Breast epithelium (tissue), 3 donors: ENCODE data around the gene CERT1.

Source experiments
- POLR2A ChIP-seq: fragments of 450-650 bp; IDR thresholded peaks from one replicate; pipeline ENCODE4 v1.6.1; 2016; ENCODE audit warnings: antibody characterized with exemption, mild to moderate bottlenecking, moderate library complexity
- TF ChIP-seq, protein P1 (sequence below), 3 donors: fragments of 450-650 bp; IDR thresholded peaks; one replicate each; pipeline ENCODE4 v1.5.1; 2016 to 2017; ENCODE audit warnings: antibody characterized with exemption in 3 of 3, mild to moderate bottlenecking in 3 of 3, moderate library complexity in 3 of 3

DNA sequence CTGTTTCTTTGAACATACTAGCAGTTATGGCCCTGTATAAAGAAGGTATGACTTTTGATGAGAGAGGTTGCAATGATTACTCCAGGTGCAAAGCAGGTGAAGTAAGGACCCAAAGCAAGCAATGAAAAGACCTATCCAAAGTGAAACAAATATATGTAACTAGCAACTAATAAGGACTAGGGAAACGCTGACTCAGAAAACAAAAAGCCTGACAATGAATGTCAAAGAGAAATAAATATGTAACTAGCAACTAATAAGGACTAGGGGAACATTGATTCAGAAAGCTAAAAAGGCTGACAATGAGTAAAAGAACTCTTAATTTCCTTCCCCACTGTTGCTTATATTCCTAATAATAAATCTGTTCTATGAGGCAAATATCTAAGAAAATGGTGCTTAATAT is 131.3 kb downstream of the CERT1 start:
- no peak for TF ChIP-seq POLR2A
- TF ChIP-seq, protein P1, sequence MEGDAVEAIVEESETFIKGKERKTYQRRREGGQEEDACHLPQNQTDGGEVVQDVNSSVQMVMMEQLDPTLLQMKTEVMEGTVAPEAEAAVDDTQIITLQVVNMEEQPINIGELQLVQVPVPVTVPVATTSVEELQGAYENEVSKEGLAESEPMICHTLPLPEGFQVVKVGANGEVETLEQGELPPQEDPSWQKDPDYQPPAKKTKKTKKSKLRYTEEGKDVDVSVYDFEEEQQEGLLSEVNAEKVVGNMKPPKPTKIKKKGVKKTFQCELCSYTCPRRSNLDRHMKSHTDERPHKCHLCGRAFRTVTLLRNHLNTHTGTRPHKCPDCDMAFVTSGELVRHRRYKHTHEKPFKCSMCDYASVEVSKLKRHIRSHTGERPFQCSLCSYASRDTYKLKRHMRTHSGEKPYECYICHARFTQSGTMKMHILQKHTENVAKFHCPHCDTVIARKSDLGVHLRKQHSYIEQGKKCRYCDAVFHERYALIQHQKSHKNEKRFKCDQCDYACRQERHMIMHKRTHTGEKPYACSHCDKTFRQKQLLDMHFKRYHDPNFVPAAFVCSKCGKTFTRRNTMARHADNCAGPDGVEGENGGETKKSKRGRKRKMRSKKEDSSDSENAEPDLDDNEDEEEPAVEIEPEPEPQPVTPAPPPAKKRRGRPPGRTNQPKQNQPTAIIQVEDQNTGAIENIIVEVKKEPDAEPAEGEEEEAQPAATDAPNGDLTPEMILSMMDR (IDR thresholded peaks at IDR 0.05): no peak
